Anterior cingulate cortex (tissue), 58 donors: ENCODE results near the gene ZNF280C.
A peak's percentile ranks its signal among the peaks of the same experiment; 100 is the strongest.
"Not testable (repeated sequence)": the region's sequence is repeated elsewhere in the genome, so short reads cannot be mapped to it uniquely, and the experiment has no call there.

Source experiments
- DNase-seq, 58 donors: peaks; one replicate each; lab custom pipeline; 2025; lab: John Stamatoyannopoulos, UW

ZNF280C gene

DNA sequence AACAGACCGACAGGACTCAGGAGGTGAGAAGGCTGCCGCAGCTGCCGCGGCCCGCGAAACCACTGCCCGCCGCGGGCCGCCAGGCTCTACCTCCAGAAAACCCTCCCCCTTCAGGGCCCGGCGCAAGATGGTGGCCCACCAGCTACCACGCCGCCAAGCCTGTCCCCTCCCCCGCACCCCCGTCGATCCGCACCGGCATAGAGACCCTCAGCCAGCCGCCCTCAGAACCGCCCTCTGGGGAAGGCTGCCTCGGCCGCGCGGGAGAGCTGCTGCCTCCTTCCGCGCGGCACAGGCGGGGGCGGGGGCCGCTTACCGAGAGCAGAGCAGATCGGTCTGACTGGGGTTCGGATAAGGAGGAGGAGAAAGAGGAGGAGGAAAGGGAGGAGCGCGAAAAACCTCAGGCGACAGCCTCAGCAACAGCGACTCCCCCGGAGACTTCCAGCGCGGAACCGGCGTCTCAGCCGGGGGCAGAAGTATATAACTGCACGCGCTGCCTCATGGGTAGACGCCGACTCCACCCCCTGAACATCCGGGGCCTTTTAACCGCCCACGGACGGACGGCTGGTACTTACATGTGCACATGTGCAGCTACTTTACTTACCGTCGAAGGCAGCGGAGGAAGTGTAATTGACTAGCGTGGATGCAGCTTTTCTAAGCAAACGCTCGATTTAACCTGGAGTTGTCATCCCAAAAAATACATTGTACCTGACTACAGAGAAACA is at the start of gene ZNF280C:
ZNF280C (minus strand) TSS at position 451 of the 722 bp plus-strand sequence. CDS start 8,450 bp downstream, outside the sequence.
- peak; percentile 21 to 87 (median 71) for DNase-seq

DNA sequence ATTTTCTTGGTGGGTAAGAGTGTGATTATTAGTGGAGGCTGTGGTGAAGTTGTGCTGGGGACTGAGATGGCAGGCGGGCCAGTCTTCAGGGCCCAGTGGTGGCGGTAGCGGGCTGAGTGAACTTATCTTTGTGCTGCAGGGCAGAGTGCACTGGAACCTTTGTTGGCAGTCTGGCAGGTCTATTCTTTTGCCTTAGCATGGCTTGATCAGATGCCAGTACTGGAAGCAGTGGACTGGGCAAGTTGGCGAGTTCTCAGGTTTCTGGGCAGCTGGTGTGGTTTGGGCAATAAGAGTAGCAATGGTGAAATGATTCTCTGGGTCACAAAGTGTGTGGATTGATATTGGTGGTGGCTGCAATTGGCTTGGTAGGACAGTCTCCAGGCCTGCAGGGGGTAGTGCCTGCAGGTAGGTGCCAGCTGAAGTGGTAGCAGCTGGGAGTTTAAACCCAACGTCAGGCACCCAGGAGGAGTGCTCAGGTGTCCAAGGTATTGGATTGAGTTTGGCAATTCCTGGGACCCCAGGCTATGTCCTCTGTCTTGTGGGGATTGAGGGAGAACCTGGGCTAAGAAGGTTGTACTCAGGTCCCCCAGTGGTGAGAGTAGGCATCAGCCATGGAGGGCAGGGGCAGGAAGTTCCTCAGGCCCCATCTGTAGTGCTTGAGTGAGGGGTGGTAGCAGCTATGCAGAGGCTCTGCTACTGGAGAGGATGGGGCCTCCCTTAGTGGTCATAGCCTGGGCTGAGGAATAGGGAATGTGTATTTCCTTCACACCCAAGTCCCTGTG is 36.1 kb upstream of the ZNF280C start:
- no peak for DNase-seq

DNA sequence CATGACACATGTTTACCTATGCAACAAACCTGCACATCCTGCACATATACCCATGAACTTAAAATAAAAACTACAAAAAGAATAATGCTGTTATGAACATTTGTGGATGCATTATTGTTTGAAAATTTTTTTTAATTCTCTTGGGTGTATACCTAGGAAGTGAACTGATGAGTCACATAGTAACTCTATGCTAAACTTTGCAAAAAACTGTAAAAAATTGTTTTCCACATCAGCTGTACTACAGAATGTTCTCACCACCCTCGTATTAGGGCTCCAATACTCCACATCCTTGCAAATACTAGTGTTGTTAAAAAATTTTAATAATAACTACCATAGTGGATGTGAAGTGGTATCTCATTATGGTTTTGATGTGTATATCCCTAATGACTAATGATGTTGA is 33.3 kb upstream of the ZNF280C start:
- no peak for DNase-seq

GRCh38 chrX:130301405-130301804 is 32.7 kb upstream of the ZNF280C start:
- no peak for DNase-seq

DNA sequence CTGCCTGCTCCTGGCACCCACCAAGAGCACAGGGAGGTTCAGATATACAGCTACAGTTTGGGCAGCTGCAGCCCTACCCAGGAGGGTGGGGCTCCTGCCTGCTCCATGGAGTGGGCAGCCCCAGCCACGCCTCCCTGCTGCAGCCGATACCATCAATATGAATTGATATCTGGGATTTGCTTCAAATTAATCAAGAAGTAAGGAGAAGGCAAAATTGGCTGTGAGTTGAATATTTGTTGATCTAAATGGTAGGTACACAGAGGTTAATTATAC is 31.2 kb upstream of the ZNF280C start:
- no peak for DNase-seq

GRCh38 chrX:130299279-130300009 is 30.7 kb upstream of the ZNF280C start:
- no peak for DNase-seq

GRCh38 chrX:130296743-130297142 is 28.0 kb upstream of the ZNF280C start:
- DNase-seq, result no peak

GRCh38 chrX:130296297-130296678 is 27.6 kb upstream of the ZNF280C start:
- DNase-seq, result no peak

DNA sequence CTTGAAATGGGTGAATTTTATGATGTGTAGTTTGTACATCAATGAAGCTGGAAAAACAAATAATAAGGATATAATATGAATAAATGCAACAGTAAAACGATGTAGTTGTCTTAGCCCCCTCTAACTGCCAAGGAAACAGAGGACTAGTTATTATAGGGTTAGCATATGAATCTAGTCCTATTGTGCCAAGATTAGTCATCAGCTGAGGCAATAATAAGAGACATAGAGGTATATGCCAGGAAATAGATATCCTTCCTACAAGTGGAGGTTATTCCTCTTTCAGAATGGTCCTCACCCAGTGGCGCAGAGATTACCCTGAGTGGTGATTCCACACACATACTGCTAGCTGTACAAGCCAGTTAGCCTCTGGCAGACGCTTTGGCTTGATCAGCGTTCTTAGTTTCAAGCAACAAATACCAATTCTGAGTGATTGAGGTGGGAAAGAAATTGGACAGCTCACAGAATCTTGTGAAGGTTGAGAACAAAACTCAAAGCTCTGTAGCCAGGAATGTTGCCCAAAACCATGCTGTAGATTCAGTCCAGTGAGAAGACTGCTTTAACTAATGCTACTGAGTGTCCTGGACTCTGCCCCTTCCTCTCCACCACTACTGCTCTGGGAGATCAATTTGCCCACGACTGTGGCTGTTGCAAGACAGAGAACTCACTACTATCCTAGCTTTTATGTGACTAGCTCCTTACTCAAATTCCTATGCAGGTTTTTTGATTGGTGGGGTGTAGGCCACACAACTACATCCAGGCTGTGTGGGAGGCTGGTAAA is 27.0 kb upstream of the ZNF280C start:
- DNase-seq, result no peak

DNA sequence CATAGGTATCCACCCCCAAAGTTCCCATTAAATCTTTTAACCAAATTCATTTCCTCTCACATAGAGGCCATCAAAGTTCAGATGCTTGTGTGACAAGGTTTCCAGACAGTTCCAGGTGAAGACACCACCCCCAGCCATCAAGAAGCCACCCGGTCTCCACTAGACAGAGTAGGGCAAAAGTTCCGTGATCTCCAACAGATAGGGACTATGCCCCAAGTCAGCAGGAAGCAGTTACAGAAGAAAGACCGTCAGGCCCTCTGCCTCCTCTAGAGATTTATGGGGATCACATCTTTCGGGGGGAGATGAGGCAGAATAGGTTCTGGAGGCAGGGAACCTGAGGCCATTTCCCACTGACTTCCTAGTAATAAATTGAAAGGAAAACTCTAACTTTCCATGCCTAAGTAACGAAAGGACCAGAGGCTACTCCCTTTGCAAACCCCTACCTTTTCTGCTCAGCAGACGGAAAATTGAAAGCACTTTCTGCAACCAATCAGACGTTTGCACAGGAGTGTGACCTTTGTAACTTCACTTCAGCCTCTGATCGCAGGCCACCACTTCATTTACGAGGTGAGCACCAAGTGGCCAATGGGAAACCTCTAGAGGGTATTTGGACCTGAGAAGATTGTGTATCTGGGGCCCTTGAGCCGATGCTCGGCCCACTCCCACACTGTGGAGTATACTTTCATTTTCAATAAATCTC is 18.5 kb upstream of the ZNF280C start:
- DNase-seq, result no peak

- no peak for DNase-seq
Measured at GRCh38 chrX:130285710-130286109, 17.0 kb upstream of the ZNF280C start.

GRCh38 chrX:130285069-130285620 is 16.4 kb upstream of the ZNF280C start:
- DNase-seq, result no peak

DNA sequence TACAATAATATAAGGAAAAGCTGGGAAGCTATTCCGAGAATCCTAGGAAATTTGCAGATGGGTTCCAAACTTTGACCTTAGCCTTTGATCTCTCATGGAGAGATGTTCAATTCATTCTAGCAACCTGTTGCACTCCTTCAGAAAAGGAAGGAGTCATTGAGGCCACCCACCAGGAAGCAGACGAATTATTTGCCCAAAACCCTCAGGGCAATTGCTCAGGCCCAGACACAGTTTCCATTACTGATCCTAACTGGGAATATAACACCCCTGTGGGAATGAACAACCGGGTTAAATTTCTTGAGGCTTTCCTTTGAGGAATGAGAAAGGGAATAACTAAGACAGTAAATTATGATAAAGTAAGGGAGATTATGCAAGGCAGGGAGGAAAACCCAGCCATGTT is 13.5 kb upstream of the ZNF280C start:
- DNase-seq, result no peak

GRCh38 chrX:130280901-130281300 is 12.2 kb upstream of the ZNF280C start:
- no peak for DNase-seq

DNA sequence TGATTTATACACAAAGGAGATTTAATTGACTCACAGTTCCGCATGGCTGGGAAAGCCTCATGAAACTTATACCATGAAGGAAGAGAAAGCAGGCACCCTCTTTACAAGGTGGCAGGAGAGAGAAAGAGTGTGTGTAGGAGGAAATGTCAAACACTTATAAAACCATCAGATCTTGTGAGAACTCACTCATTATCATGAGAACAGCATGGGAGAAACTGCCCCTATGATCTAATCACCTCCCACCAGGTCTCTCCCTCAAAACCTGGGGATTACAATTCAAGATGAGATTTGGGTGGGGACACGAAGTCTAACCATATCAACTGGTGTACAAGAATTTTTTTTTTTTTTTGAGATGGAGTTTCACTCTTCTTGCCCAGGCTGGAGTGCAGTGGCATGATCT is 3.6 kb upstream of the ZNF280C start:
- not testable (repeated sequence) for DNase-seq

DNA sequence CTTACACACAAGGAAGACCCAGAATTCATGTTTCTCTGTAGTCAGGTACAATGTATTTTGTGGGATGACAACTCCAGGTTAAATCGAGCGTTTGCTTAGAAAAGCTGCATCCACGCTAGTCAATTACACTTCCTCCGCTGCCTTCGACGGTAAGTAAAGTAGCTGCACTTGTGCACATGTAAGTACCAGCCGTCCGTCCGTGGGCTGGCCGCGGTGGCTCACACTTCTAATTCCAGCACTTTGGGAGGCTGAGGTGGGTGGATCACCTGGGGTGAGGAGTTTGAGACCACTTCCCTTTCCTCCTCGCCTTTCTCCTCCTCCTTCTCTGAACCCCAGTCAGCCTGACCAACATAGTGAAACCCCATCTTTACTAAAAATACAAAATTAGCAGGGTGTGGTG is 692 bp upstream of the ZNF280C start:
- DNase-seq, result not testable (repeated sequence)

DNA sequence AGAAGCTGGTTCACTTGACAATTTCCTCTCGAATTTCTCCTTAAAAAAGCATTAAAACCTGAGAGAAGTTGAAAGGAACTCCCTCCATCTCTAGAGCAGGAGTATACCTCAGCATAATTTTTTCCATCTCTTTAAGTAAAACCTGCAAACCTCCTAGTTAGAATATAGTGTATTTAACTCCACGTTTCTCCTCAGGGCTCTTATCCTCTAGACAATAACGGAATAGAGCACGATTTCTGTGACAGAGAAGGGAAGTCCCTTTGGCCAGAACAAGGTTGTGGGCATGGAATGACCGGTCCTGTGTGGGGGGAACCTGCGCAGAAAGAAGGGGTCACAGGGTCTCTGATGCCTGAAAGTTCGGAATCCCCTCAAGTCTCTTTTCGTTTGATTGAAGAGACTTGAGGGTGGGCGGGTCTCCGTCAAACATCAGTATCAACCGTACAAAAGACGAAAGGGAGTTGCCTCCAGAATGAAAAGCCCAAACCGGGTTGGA is 697 bp downstream of the ZNF280C start:
- DNase-seq, result peak in 5 of 58 donors; percentile 0 to 34 (median 3)

DNA sequence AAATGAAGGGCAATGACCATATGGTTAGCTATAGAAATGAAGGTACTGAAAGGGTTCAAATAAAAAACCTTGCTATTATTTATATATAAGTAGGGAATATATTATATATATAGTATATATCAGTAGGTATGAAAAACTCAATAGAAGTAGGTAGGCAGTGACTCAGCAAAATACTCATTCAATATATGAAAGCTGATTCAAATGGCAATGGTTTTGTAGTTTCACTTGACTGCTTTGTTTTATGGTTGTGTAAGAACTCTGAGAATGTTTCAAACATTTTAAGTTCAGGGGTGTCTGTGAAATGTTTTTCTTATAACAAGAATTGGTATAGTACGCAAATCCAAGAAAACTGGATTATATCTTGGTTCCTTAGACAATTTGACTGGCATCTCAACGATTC is 4.1 kb downstream of the ZNF280C start:
- DNase-seq, result no peak

DNA sequence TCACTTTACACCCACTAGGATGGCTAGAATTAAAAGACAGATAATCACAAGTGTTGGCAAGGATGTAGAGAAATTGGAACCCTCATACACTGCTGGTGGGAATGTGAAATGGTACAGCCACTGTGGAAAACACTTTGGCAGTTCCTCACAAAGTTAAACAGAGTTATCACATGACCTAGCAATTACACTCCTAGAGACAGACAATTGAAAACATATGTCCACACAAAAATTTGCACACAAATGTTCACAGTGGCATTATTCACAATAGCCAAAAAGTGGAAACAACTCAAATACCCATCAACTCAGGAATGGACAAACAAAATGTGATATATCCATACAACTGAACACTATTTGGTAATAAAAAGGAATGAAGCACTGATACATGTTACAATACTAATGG is 5.7 kb downstream of the ZNF280C start:
- DNase-seq, result no peak

- no peak for DNase-seq
Measured at GRCh38 chrX:130262231-130262630, 6.5 kb downstream of the ZNF280C start.
